HCT116 (cell line): ENCODE data around the gene TDRD10. TPM values are rescaled to one million over a fixed set of nuclear protein-coding genes. Genes with fewer than 3 reads are reported as not detected.

Source experiments
- ATAC-seq: fragments of 200-7000 bp; cut with Tn5 transposase; 2 replicates; pipeline ENCODE4 v1.9.1; 2020; ENCODE audit warnings: mild to moderate bottlenecking, moderate library complexity
- BruUV-seq: library from RNA; stranded (reverse); fragments of 400-500 nt; replicated peaks from 2 replicates; lab custom pipeline; 2021; lab: Mats Ljungman, UMichigan
- CTCF ChIA-PET: fragments of 300-600 bp; sonication (Branson Sonifier 250); formaldehyde crosslinking; loops from one replicate; lab custom pipeline; 2021; ENCODE audit warnings: antibody characterized with exemption; lab: Charles Lee
- POLR2A ChIA-PET: fragments of 300-600, 350-600 bp; sonication (Branson Sonifier 250); formaldehyde crosslinking; loops from one replicate; lab custom pipeline; 2021; ENCODE audit warnings: antibody characterized with exemption; lab: Charles Lee
- RAD21 ChIA-PET, 2 experiments: fragments of 300-600 bp; sonication (Branson Sonifier 250); formaldehyde crosslinking; loops; one replicate each; lab custom pipeline; 2023; ENCODE audit warnings: low total read pairs in 2 of 2; ENCODE audit not compliant: uncharacterized antibody in 2 of 2, unreplicated experiment in 2 of 2, low non-redundant PET in 1 of 2; lab: Charles Lee
- DNase-seq: peaks from one replicate; pipeline ENCODE4 v3.0.0-alpha.2; 2010; ENCODE audit warnings: low read depth, low spot score
- H2AFZ ChIP-seq: fragments of 200-600 bp; shearing (Covaris generic), sonication (generic); 2 replicates; pipeline ENCODE4 v1.6.1; 2017; ENCODE audit warnings: low read depth, mixed run types, mixed read lengths, antibody characterized with exemption, low read length; ENCODE audit not compliant: poor library complexity, severe bottlenecking
- H3K27ac ChIP-seq: 2 replicates; pipeline ENCODE4 v1.5.1; 2012; ENCODE audit warnings: low read depth, low read length
- H3K27me3 ChIP-seq: fragments of 200-600 bp; sonication (generic); 2 replicates; pipeline ENCODE4 v1.6.1; 2016; ENCODE audit warnings: mixed run types, low read length, mixed read lengths; ENCODE audit not compliant: insufficient read depth
- H3K36me3 ChIP-seq, 2 experiments: fragments of 200-500 bp in 1 of 2; fragments of 200-600 bp in 1 of 2; sonication (Bioruptor generic) in 1 of 2; sonication (generic) in 1 of 2; 2 replicates each; pipeline versions ENCODE4 v1.5.1 to v1.6.1; 2014 to 2016; ENCODE audit warnings: low read length in 2 of 2, inconsistent platforms in 1 of 2, mixed read lengths in 1 of 2, mixed run types in 1 of 2; ENCODE audit not compliant: insufficient read depth in 2 of 2, control insufficient read depth in 1 of 2
- H3K4me1 ChIP-seq, 2 experiments: fragments of 200-600 bp in 1 of 2; sonication (generic) in 1 of 2; 2 replicates each; pipeline versions ENCODE4 v1.5.1 to v1.6.1; 2012 to 2017; ENCODE audit warnings: low read length in 2 of 2, inconsistent platforms in 1 of 2, mild to moderate bottlenecking in 1 of 2, mixed read lengths in 1 of 2, mixed run types in 1 of 2, moderate library complexity in 1 of 2; ENCODE audit not compliant: insufficient read depth in 2 of 2, control insufficient read depth in 1 of 2
- H3K4me2 ChIP-seq: fragments of 200-600 bp; sonication (generic); 2 replicates; pipeline ENCODE4 v1.6.1; 2017; ENCODE audit warnings: mixed run types, low read length, mixed read lengths
- H3K4me3 ChIP-seq, 2 experiments: fragments of 200-600 bp in 1 of 2; sonication (generic) in 1 of 2; replicated peaks in 1 of 2; 2 replicates each; pipeline ENCODE4 v1.5.1; 2011 to 2016; ENCODE audit warnings: low read length in 2 of 2, control low read depth in 1 of 2, low read depth in 1 of 2, mild to moderate bottlenecking in 1 of 2, mixed read lengths in 1 of 2, mixed run types in 1 of 2
- H3K79me2 ChIP-seq: fragments of 200-600 bp; sonication (generic); 2 replicates; pipeline ENCODE4 v1.6.1; 2017; ENCODE audit warnings: mild to moderate bottlenecking, mixed run types, low read length, moderate library complexity, mixed read lengths; ENCODE audit not compliant: insufficient read depth
- H3K9ac ChIP-seq: fragments of 200-600 bp; sonication (generic); 2 replicates; pipeline ENCODE4 v1.6.1; 2016; ENCODE audit warnings: low read length, mixed read lengths
- H3K9me2 ChIP-seq: fragments of 200-600 bp; sonication (generic), shearing (Covaris generic); 2 replicates; pipeline ENCODE4 v1.6.1; 2017; ENCODE audit warnings: mixed run types, mild to moderate bottlenecking, moderate library complexity; ENCODE audit not compliant: insufficient read depth
- H3K9me3 ChIP-seq, 2 experiments: fragments of 200-500 bp in 1 of 2; fragments of 200-600 bp in 1 of 2; sonication (Bioruptor generic) in 1 of 2; sonication (generic) in 1 of 2; 2 replicates each; pipeline ENCODE4 v1.6.1; 2014 to 2017; ENCODE audit warnings: low read length in 2 of 2, mixed read lengths in 2 of 2, inconsistent platforms in 1 of 2, low read depth in 1 of 2, mild to moderate bottlenecking in 1 of 2, mixed run types in 1 of 2, moderate library complexity in 1 of 2; ENCODE audit not compliant: control insufficient read depth in 1 of 2, insufficient read depth in 1 of 2
- H4K20me1 ChIP-seq: fragments of 200-600 bp; sonication (generic), shearing (Covaris generic); 2 replicates; pipeline ENCODE4 v1.6.1; 2017; ENCODE audit warnings: mixed run types, mild to moderate bottlenecking, moderate library complexity; ENCODE audit not compliant: insufficient read depth
- ATF3 ChIP-seq: IDR thresholded peaks from 2 replicates; pipeline ENCODE4 v1.6.1; 2012
- CEBPB ChIP-seq: IDR thresholded peaks from 2 replicates; pipeline ENCODE4 v1.6.1; 2012; ENCODE audit warnings: low read depth
- JUND ChIP-seq: IDR thresholded peaks from 2 replicates; pipeline ENCODE4 v1.6.1; 2012
- MAX ChIP-seq: IDR thresholded peaks from 2 replicates; pipeline ENCODE4 v1.6.1; 2012
- POLR2AphosphoS5 ChIP-seq: IDR thresholded peaks from 2 replicates; pipeline ENCODE4 v1.6.1; 2011; ENCODE audit warnings: mild to moderate bottlenecking, low read depth, low read length, moderate library complexity
- REST ChIP-seq: IDR thresholded peaks from 2 replicates; pipeline ENCODE4 v1.6.1; 2012; ENCODE audit warnings: low read depth
- SIN3A ChIP-seq: IDR thresholded peaks from 2 replicates; pipeline ENCODE4 v1.6.1; 2012; ENCODE audit warnings: low read depth
- ZBTB33 ChIP-seq: IDR thresholded peaks from 2 replicates; pipeline ENCODE4 v1.6.1; 2011; ENCODE audit warnings: mild to moderate bottlenecking, low read length, moderate library complexity; ENCODE audit not compliant: insufficient replicate concordance; ENCODE audit errors: extremely low read depth
- ZFX ChIP-seq: fragments of 450-650 bp; IDR thresholded peaks from 2 replicates; pipeline ENCODE4 v1.6.1; 2017
- ZNF274 ChIP-seq: fragments of 200-500 bp; sonication (Bioruptor generic); IDR thresholded peaks from 2 replicates; pipeline ENCODE4 v1.6.1; 2014; ENCODE audit warnings: mild to moderate bottlenecking, low read depth, low read length, inconsistent platforms
- intact Hi-C: fragments of 100-400 bp; cut with micrococcal nuclease; formaldehyde crosslinking; loops from 2 replicates; pipeline ENCODE4 v1.10.0; 2022
- total RNA-seq: library from RNA; stranded (reverse); gene quantifications from one replicate; pipeline ENCODE4 v1.2.1, GENCODE V29; 2021; ENCODE audit not compliant: unreplicated experiment

Gene TDRD10
- total RNA-seq, 1 experiment from 2014 or later, result not detected

- Histone ChIP-seq H2AFZ (no peak overlapping the region), H3K79me2 (no peaks in the 10 kb centered on the region), H4K20me1 (no peaks in the 10 kb centered on the region), H3K27me3 (peaks cover 6% of the 10 kb centered on the region; the same call in 1 of the 2 replicates), H3K9me2 (no peaks in the 10 kb centered on the region), H3K9ac (no peak overlapping the region), H3K27ac (no peak overlapping the region), H3K4me3 (no peak overlapping the region), H3K4me2 (no peak overlapping the region), H3K36me3 (no peaks in the 10 kb centered on the region), H3K9me3 (no peaks in the 10 kb centered on the region), H3K4me1 (peaks cover 0 to 7% of the 10 kb centered on the region in 2 experiments; a peak in 2 of 4 replicates)
- ChIA-PET POLR2A (no interaction called here), CTCF (interaction anchor here (1.0 to 1.2 kb wide), 2 partner anchors 15 to 16 kb away, joined by 4 read pairs; no protein-coding TSS in a partner anchor), RAD21 (no interaction called here)
- DNase-seq, result no peak
- no peak for ATAC-seq
- no TSS peak for BruUV-seq
- intact Hi-C loops, result no loop called here
- no peak for TF ChIP-seq ZBTB33
- TF ChIP-seq CEBPB, result no peak
- TF ChIP-seq SIN3A, result no peak
- TF ChIP-seq REST, result no peak
- TF ChIP-seq ZFX, result no peak
- no peak for TF ChIP-seq POLR2AphosphoS5
- no peak for TF ChIP-seq ATF3
- no peak for TF ChIP-seq JUND
- TF ChIP-seq ZNF274, result no peak
- TF ChIP-seq MAX, result no peak
These were observed 6.3 kb upstream of the TDRD10 start for GRCh38 chr1:154495496-154496273.
